Measurements from ENCODE around the gene TUSC2. TPM values are rescaled to one million over a fixed set of nuclear protein-coding genes. Genes with fewer than 3 reads are reported as not detected.

TUSC2 gene
- total and polyA plus RNA-seq, 2 of the 13 experiments (the other 11 are each of a cell fraction or from before 2014, with no cell fraction given): 36.7 to 39.1 TPM

DNA sequence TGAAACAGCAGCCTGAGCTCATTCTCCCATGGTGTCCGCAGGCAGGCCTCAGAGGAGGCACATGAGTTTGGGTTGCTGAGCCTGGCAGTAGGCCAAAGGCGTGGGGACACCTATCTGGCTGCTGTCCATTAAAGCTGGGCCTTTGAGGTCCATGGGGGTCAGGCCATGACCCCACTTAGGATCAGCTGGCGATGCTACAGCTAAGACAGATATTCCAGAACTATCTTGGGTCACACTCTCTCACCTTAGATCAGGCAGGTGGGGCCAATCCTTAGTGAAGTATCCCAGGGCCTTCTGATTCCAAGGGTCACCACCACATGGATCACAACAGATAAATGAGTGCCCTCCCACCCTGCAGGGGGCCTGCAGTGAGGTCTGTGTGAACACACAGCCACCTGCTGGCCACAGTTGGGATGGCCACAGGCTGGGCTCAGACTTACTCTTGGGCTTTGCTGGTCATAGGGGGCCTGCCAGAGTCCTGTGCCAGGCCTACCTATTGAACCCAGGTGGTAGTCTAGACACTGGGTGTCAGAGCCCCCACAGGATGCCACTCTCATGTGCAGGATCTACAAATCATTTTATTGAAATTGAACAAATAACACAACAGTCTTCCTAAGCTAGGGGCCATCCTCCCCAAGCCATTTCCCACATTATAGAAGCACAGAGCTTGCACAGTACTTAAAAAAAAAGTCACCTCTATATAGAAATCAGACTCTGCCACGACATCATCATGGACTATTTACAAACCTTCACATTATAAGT lies 3.5 kb downstream of the TUSC2 start (continued):
- TF ChIP-seq, protein P1, sequence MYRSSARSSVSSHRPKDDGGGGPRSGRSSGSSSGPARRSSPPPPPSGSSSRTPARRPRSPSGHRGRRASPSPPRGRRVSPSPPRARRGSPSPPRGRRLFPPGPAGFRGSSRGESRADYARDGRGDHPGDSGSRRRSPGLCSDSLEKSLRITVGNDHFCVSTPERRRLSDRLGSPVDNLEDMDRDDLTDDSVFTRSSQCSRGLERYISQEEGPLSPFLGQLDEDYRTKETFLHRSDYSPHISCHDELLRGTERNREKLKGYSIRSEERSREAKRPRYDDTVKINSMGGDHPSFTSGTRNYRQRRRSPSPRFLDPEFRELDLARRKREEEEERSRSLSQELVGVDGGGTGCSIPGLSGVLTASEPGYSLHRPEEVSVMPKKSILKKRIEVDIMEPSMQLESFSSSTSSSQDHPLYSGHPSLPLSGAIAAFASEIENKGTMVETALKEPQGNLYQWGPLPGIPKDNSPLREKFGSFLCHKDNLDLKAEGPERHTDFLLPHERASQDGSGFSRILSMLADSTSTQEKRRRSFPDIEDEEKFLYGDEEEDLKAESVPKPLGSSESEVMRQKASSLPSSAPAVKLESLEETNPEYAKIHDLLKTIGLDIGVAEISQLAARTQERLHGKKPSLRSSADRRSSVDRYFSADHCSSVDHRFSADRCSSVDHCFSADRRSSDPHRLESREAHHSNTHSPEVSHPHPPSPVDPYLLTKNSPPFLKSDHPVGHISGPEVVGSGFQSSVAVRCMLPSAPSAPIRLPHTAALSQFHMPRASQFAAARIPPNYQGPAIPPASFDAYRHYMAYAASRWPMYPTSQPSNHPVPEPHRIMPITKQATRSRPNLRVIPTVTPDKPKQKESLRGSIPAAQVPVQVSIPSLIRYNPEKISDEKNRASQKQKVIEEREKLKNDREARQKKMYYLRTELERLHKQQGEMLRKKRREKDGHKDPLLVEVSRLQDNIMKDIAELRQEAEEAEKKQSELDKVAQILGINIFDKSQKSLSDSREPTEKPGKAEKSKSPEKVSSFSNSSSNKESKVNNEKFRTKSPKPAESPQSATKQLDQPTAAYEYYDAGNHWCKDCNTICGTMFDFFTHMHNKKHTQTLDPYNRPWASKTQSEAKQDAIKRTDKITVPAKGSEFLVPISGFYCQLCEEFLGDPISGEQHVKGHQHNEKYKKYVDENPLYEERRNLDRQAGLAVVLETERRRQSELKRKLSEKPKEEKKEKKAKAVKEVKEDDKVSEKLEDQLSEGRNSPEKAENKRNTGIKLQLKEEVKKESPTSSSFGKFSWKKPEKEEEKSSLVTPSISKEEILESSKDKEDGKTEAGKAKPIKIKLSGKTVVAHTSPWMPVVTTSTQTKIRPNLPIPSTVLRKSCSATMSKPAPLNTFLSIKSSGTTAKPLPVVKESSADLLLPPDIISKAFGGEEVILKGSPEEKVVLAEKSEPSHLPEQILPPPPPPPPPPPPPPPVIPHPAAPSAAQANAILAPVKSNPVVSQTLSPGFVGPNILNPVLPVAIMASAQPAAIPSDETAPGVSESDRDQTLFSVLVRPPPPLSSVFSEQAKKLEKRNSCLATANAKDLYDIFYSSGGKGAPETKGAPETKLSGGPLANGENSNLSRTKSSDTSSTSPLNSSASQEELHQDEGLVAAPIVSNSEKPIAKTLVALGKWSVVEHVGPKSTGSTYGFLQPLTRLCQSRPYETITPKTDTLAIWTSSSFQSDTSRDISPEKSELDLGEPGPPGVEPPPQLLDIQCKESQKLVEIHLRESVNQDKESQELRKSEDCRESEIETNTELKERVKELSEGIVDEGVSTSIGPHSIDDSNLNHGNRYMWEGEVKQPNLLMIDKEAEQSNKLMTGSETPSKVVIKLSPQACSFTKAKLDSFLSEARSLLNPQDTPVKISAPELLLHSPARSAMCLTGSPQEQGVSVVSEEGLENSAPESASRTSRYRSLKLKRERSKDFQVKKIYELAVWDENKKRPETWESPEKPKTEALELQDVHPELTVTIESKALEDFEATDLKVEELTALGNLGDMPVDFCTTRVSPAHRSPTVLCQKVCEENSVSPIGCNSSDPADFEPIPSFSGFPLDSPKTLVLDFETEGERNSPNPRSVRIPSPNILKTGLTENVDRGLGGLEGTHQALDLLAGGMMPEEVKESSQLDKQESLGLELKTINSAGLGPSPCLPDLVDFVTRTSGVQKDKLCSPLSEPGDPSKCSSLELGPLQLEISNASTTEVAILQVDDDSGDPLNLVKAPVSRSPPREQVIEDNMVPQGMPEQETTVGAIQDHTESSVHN (CRISPR knock-in tag; IDR thresholded peaks at IDR 0.05): 0 out of 2 replicates have a peak, but pooled peaks have one; percentile 66
- no peak for TF ChIP-seq NFRKB (IDR thresholded peaks at IDR 0.05)
- TF ChIP-seq MED8 (CRISPR knock-in tag; IDR thresholded peaks at IDR 0.05; ENCODE audit: insufficient replicate concordance): no peak
- 0 out of 2 replicates have a peak, but pooled peaks have one; percentile 35 for TF ChIP-seq FOXP4 (CRISPR knock-in tag; IDR thresholded peaks at IDR 0.05)
- TF ChIP-seq, protein P2, sequence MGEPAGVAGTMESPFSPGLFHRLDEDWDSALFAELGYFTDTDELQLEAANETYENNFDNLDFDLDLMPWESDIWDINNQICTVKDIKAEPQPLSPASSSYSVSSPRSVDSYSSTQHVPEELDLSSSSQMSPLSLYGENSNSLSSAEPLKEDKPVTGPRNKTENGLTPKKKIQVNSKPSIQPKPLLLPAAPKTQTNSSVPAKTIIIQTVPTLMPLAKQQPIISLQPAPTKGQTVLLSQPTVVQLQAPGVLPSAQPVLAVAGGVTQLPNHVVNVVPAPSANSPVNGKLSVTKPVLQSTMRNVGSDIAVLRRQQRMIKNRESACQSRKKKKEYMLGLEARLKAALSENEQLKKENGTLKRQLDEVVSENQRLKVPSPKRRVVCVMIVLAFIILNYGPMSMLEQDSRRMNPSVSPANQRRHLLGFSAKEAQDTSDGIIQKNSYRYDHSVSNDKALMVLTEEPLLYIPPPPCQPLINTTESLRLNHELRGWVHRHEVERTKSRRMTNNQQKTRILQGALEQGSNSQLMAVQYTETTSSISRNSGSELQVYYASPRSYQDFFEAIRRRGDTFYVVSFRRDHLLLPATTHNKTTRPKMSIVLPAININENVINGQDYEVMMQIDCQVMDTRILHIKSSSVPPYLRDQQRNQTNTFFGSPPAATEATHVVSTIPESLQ (CRISPR knock-in tag; conservative IDR thresholded peaks at IDR 0.05): no peak
- TF ChIP-seq ZGPAT (CRISPR knock-in tag; IDR thresholded peaks at IDR 0.05): peak; percentile 48; the same call in 1 of the 2 replicates
- TF ChIP-seq ZNF460 (CRISPR knock-in tag; IDR thresholded peaks at IDR 0.05; ENCODE audit: borderline replicate concordance): no peak
- peak; percentile 69 for TF ChIP-seq RXRA (CRISPR knock-in tag; IDR thresholded peaks at IDR 0.05)
- 0 out of 2 replicates have a peak, but pooled peaks have one; percentile 39 for TF ChIP-seq ZNF264 (CRISPR knock-in tag; IDR thresholded peaks at IDR 0.05)
- peak; percentile 69; the same call in 1 of the 2 replicates for TF ChIP-seq SAP130 (CRISPR knock-in tag; IDR thresholded peaks at IDR 0.05; ENCODE audit: low read depth)
- TF ChIP-seq, protein P3, sequence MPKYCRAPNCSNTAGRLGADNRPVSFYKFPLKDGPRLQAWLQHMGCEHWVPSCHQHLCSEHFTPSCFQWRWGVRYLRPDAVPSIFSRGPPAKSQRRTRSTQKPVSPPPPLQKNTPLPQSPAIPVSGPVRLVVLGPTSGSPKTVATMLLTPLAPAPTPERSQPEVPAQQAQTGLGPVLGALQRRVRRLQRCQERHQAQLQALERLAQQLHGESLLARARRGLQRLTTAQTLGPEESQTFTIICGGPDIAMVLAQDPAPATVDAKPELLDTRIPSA (CRISPR knock-in tag; IDR thresholded peaks at IDR 0.05; ENCODE audit: borderline replicate concordance): no peak
- TF ChIP-seq CBX1 (IDR thresholded peaks at IDR 0.05; ENCODE audit: low read depth): no peak
- TF ChIP-seq RCOR2 (CRISPR knock-in tag; IDR thresholded peaks at IDR 0.05): 0 out of 2 replicates have a peak, but pooled peaks have one; percentile 32

Measured in HepG2 (cell line).